SIG-M5 treated with dmso at 0.1 percent for 504 hours (cell line): ENCODE measurements around the gene NDUFA1.
"Not testable (repeated sequence)": the region's sequence is repeated elsewhere in the genome, so short reads cannot be mapped to it uniquely, and the experiment has no call there.

Experiments
- DNase-seq: peaks from one replicate; lab custom pipeline; 2025; ENCODE audit not compliant: unreplicated experiment; lab: John Stamatoyannopoulos, UW

NDUFA1 gene

DNA sequence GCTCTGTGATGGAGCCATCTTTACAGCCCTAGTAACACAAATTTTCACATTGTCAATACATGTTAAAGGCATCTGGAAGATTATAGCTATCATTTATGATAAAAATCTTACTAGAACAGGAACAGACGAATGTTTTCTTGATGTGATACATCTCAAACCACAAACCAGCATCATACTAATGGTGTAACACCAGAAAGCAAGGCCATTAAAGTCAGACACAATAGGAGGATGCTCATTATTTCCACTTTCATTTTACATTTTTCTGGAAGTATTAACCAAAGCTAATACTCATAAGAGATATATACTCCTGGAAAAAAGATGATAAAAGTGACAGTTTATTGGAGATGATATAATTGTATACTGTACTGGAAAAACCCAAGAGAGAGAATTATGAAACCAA lies 29.3 kb downstream of the NDUFA1 start:
- DNase-seq = no peak

GRCh38 chrX:119916310-119916709 lies 44.7 kb downstream of the NDUFA1 start:
- DNase-seq = no peak

DNA sequence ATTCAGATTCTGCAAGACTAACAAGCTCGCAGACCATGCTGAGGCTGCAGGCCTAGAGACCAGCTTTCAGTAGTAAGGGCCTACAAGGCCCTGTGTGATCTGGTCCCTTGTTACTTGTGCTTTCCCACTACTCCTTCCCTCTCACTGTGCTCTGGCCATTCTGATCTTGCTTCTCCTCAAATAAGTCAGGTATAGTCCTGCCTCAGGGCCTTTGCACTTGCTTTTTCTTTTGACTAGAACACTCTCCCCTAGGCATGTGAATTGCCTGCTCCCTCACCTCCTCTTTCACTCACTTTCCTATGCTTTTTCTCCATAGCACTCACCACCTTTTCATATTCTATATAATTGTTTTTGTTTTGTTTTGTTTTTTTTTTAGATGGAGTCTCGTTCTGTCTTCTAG lies 46.2 kb downstream of the NDUFA1 start:
- no peak for DNase-seq

DNA sequence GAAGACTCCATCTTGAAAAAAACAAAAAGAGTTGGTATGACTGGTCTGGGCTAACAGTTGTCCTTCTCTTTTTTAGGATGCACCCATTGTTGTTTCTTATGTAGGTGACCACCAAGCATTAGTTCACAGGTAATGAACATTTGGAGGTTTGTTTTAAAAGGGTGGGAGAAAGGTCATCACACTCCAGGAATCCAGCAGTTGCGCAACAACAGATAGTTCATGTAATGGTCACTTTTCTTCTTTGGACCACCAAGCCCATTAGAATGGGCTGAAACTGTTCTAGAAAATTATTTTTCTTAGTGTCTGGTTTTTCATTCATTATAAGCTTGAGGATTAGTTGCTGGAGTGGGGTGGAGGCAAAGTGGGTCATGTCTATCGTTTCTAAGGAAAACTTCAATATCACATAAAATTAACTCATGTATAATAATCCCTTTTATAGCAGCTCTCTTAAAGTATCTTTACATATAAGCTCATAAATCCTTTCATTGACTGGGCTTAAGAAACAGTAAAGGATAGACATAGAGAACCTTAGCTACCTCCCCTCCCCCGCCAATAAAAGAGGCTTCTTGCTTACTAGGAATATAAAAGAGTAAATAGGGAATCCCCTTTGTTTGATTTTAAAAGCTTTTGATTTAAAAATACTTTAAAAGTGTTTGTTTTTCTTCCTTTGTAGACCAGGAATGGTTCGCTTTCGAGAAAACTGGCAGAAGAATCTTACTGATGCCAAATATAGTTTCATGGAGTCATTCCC lies 48.4 kb downstream of the NDUFA1 start:
- no peak for DNase-seq

- DNase-seq = not testable (repeated sequence)
Observed at GRCh38 chrX:119922391-119922790, 50.8 kb downstream of the NDUFA1 start.
